GM06990 (cell line): Measurements from ENCODE around the gene PRPH.

ENCODE experiments used
- DNase-seq: peaks from one replicate; pipeline ENCODE4 v3.0.0-alpha.2; 2011; ENCODE audit not compliant: insufficient read length; ENCODE audit errors: extremely low read depth
- H3K27me3 ChIP-seq: replicated peaks from 2 replicates; pipeline ENCODE4 v1.6.0; 2011; ENCODE audit warnings: low read length; ENCODE audit not compliant: control insufficient read depth, insufficient read depth
- H3K36me3 ChIP-seq: 2 replicates; pipeline ENCODE4 v1.5.1; 2011; ENCODE audit warnings: low read length; ENCODE audit not compliant: control insufficient read depth, insufficient read depth
- H3K4me3 ChIP-seq: replicated peaks from 2 replicates; pipeline ENCODE4 v1.5.1; 2011; ENCODE audit warnings: low read depth, mild to moderate bottlenecking, control low read depth, low read length
- CTCF ChIP-seq: IDR thresholded peaks from 2 replicates; pipeline ENCODE4 v1.5.1; 2011; ENCODE audit warnings: low read length, control low read depth, mild to moderate bottlenecking, inconsistent platforms; ENCODE audit not compliant: insufficient read depth, poor library complexity, severe bottlenecking

The PRPH gene

DNA sequence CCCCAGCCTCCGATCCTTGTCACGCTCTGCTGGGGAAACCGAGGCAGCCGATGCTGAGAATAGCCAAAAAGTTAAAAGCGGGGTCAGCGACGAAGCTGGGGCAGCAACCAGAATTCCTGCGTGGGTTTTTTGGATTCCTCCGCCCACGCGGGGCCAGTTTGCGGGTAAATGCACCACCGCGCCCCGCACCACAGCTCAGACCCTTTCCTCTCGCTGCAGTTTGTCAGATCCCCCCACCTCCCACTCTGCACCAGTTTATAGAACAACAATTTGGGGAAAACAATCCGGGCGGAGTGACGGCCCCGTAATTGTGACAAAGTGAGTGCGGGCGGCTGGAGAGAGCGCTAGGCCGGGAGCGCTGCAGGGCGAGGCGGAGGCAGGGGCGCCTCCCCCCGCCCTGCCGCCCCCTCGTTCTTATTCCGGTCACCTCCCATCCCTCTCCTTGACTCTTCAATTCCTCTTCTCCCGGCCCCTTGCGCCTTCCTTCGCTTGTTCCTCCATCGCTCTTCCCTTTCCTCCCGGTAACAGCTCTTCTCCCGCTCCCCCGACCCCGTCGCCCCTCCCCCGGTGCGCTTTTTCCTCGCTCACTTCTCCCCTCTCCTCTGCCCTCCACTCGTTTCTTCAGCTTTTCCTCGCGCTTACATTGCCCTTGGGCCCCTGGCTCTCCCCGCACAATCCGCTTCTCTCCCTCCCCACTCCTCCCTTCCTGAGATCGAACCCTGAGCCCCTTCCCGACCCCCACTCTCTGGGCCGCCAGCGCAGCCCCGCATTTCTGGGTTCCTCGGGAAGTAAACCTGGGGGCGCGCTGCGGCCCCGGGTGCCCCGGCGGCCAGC, 51.1 kb downstream of the PRPH start:
- no peak for TF ChIP-seq CTCF
- no peaks in the 10 kb centered on the region for H3K36me3 ChIP-seq
- H3K27me3 ChIP-seq = peaks cover 3% of the 10 kb centered on the region
- no peak for DNase-seq
- H3K4me3 ChIP-seq = peak overlapping the region; percentile 35

DNA sequence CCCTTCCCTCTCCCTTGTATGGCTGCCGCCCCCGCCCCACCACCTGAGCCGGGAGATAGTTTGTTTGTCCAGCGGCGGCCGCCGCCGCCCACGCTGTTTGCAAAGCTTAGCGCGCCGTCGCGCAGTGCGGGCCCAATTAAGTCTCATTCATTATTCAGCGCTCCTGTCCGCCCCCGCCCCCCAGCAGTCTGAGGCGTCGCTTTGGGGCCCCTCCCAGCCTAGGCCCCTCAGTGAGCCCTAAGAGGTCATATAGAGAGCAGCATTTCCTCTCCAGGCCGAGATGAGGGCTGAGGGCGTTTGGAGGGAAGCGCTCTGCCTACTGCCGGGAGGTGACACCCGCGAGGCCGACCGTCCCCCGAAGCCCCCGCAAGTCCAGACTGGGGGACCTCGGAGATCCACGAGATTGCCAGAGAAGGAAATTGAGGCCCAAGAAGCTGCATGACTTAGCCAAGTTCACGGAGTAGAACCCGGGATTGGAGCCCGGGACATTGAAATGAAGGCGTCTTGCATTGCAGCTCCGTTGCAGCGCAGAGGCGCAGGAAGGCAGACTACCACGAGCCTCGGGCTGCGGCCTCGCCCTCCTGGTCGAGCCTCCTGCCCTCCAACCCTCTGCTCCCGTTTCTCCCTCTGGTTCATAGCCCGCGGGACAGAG, 51.8 kb downstream of the PRPH start, which contains the start of gene DNAJC22:
DNAJC22 (plus strand) TSS at position 230 of the 652 bp plus-strand sequence. CDS start 1,985 bp downstream, outside the sequence.
- DNase-seq = peak; percentile 64
- no peak for TF ChIP-seq CTCF
- Histone ChIP-seq H3K4me3 (peak within 1 kb of the TSS; percentile 35), H3K36me3 (no peaks in the 10 kb centered on the region), H3K27me3 (peaks cover 2% of the 10 kb centered on the region)

DNA sequence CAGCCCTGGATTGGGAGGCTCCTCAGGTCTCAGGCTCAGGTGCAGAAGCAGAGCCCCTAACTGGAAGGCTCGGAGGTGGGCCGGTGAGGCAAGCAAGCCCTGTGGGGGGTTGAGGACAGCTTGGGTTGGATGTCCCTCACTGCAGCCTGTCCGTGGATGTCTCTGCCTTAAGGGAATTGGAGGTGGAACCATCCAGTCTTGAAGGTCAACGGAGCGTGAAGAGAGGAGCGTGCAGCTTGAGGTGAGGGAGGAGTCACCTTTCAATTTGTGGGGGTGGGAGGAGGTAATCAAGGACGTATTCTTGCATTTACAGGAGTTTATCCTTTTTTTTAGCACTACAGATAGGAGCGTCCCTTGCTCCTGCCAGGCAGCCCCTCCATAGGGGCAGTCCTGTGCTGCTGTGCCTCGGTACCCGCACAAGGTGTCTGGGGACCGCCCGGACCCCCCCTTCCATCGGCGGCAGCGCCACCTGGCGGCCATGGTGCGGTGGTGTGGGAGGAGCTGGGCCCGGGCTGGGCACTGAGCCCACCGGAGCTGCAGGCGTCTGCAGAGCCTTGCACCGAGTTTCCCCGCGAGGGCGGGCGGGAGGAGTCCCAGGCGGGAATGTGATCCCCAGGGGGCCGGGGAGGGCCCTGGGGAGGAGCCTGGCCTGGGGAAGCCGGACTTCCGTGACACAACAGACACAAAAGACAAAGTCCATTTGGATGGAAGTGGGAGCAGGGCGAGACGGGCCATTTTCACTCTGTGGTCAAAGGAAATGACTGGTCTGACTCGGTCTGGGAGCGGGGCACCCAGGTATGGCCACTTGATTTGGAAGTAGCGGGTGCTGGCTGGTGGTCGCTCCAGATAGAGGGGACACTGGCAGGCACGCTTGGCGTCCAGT, 52.6 kb downstream of the PRPH start:
- peak overlapping the region; percentile 35; the same call in 1 of the 2 replicates for H3K4me3 ChIP-seq
- peak; percentile 72 for DNase-seq
- H3K27me3 ChIP-seq = peaks cover 1% of the 10 kb centered on the region

More for the DNA sequence above, 52.6 kb downstream of the PRPH start:
- TF ChIP-seq CTCF = peak; percentile 99
- no peaks in the 10 kb centered on the region for H3K36me3 ChIP-seq
